ENCODE measurements around the gene CD83.

The CD83 gene

GRCh38 chr6:14126191-14126590 is 8.6 kb downstream of the CD83 start:
- DNase-seq (ENCODE audit: low read depth): no peak

- no peak for DNase-seq (ENCODE audit: low read depth)
Measured at GRCh38 chr6:14127611-14128010, 10.0 kb downstream of the CD83 start.

- no peak for DNase-seq (ENCODE audit: low read depth)
Measured at GRCh38 chr6:14128012-14128411, 10.4 kb downstream of the CD83 start.

GRCh38 chr6:14128746-14129145 is 11.2 kb downstream of the CD83 start:
- DNase-seq (ENCODE audit: low read depth): no peak

GRCh38 chr6:14129575-14129974 is 12.0 kb downstream of the CD83 start:
- no peak for DNase-seq (ENCODE audit: low read depth)

- no peak for DNase-seq (ENCODE audit: low read depth)
Measured at GRCh38 chr6:14130435-14131075, 13.0 kb downstream of the CD83 start.

GRCh38 chr6:14131579-14131978 is 14.0 kb downstream of the CD83 start:
- no peak for DNase-seq (ENCODE audit: low read depth)

- no peak for DNase-seq (ENCODE audit: low read depth)
Measured at GRCh38 chr6:14132244-14132920, 14.8 kb downstream of the CD83 start.

GRCh38 chr6:14132921-14133275 is 15.3 kb downstream of the CD83 start:
- DNase-seq (ENCODE audit: low read depth): no peak

- no peak for DNase-seq (ENCODE audit: low read depth)
Measured at GRCh38 chr6:14134211-14134910, 16.8 kb downstream of the CD83 start.

- DNase-seq (ENCODE audit: low read depth): no peak
Measured at GRCh38 chr6:14135893-14136539, 18.4 kb downstream of the CD83 start.

GRCh38 chr6:14138701-14139215 is 21.2 kb downstream of the CD83 start:
- DNase-seq (ENCODE audit: low read depth): no peak

- no peak for DNase-seq (ENCODE audit: low read depth)
Measured at GRCh38 chr6:14141351-14142062, 23.9 kb downstream of the CD83 start.

GRCh38 chr6:14142063-14142450 is 24.5 kb downstream of the CD83 start:
- no peak for DNase-seq (ENCODE audit: low read depth)

GRCh38 chr6:14142511-14143223 is 25.1 kb downstream of the CD83 start:
- no peak for DNase-seq (ENCODE audit: low read depth)

- no peak for DNase-seq (ENCODE audit: low read depth)
Measured at GRCh38 chr6:14143305-14143704, 25.7 kb downstream of the CD83 start.

- DNase-seq (ENCODE audit: low read depth): peak; percentile 42
Measured at GRCh38 chr6:14144678-14145113, 27.1 kb downstream of the CD83 start.

- no peak for DNase-seq (ENCODE audit: low read depth)
Measured at GRCh38 chr6:14146506-14147096, 29.0 kb downstream of the CD83 start.

GRCh38 chr6:14147891-14148290 is 30.3 kb downstream of the CD83 start:
- no peak for DNase-seq (ENCODE audit: low read depth)

GRCh38 chr6:14148471-14148870 is 30.9 kb downstream of the CD83 start:
- no peak for DNase-seq (ENCODE audit: low read depth)
